Activated gamma-delta T cell treated with anti-CD3 and anti-CD28 coated beads, Interleukin-2, amount 50 U/mL, for 16 hours (primary cell): ENCODE measurements around the gene HEPHL1.
"Not testable (repeated sequence)": the region's sequence is repeated elsewhere in the genome, so short reads cannot be mapped to it uniquely, and the experiment has no call there.

Experiments
- DNase-seq: peaks from one replicate; pipeline ENCODE4 v3.0.0-alpha.2; 2020; ENCODE audit warnings: low read depth

HEPHL1 gene

DNA sequence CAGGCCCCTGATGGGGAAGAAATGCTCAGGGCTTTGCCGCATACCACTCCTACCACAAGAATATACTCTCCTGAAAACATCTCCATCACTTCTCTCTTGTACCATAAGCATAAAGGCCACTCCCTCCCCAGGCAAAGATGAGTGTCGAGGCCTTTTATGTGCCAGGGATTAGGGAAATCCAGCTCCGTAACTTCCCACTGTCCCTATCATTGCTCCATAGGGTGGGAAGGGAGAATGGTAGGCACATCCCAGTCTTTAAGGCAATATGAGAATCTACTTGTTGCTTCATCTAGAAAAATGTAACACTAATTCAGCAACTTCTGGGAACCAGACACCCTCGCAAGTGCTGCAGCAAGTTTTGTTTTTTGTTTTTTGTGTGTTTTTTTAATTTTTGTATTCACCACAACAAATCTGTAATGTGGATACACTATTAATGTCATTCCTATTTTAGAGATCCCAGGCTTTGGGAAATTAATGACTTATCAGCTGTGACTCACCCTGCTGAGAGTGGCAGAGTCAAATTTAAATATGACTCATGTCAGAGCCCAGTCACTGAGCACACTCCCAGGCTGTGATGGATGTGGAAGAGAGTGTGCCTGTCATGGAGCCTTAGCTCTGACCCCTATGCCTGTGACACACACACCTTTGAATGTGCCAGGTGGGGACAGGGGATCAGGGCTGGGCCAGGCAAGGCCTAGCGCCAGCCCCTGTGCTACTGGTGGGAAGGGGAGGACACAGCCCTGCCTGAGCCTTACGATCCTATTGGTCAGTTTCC lies 130.9 kb downstream of the HEPHL1 start:
- no peak for DNase-seq

DNA sequence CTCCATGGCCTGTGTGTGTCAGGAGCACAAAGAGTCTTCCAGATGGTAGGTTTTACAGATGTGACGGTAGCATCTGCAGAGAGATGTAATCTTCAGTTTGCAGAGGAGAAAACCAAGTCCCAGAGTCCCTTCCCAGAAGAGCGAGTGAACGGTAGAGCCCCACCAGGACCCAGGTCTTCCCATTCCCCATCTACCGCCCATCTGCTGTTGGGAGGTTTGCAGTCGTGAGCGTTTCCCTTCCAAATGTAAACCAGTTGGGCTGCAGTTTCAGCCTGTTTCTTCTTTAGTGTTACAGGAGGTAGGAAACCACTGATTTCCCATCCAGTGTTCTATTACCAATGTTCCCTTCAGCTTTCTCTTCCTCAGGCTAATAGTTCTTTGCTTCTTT lies 131.5 kb downstream of the HEPHL1 start:
- DNase-seq = no peak

DNA sequence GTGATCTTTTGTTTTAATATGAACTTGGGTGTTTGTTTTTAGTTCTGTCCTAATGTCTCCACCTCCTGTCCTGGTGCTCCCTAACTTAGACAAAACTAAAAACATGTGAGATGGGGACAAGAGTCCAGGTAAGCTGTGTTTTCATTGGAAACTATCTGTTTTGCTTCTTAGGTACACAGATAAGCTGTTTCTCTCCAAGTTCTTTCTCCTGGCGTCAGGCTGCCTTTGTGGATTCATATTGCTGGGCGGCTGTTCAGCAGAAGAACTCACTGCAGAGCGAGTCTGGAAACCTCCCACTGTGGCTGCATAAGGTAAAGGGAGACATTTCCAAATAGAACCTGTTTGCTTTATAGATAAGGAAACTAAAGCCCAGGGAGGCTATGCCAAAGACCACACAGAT lies 132.2 kb downstream of the HEPHL1 start:
- DNase-seq = no peak

DNA sequence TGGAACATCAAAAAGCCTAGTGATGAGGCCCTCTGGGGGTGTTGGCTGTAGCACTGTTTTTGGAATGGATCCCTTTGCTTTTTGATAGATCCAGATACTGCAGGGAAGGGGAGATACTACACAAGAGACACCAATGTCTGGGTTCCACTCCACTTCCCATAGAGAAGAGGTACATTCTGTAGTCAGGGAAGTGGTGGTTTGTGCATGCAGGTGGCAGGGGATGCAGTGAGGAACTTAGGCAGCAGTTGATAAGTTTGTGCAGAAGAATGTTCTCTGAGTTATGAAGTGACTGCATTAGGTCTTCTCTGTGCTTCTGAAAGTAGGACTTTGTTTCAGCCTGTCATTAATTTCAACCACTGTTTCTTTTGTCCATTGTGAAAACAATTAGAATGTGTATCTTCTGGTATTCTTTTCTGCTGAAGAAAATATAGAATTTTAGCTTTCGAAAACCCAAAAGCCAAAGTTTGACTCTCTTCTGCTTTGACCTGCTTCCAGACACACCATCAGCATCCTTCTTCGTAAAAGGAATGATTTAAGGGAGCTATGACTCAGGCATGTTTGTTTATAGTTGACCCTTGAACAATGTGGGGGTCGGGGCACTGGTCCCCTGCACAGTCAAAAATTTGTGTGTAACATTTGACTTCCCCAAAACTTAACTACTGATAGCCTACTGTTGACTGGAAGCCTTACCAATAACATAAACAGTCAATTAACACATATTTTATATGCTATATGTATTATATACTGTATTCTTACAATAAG lies 133.1 kb downstream of the HEPHL1 start:
- DNase-seq = no peak

DNA sequence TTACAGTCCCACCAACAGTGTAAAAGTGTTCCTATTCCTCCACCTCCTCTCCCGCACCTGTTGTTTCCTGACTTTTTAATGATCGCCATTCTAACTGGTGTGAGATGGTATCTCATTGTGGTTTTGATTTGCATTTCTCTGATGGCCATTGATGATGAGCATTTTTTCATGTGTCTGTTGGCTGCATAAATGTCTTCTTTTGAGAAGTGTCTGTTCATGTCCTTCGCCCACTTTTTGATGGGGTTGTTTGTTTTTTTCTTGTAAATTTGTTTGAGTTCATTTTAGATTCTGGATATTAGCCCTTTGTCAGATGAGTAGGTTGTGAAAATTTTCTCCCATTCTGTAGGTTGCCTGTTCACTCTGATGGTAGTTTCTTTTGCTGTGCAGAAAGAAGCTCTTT lies 136.2 kb downstream of the HEPHL1 start:
- DNase-seq = not testable (repeated sequence)
